ENCODE measurements around the gene ZNF202.

The ZNF202 gene

DNA sequence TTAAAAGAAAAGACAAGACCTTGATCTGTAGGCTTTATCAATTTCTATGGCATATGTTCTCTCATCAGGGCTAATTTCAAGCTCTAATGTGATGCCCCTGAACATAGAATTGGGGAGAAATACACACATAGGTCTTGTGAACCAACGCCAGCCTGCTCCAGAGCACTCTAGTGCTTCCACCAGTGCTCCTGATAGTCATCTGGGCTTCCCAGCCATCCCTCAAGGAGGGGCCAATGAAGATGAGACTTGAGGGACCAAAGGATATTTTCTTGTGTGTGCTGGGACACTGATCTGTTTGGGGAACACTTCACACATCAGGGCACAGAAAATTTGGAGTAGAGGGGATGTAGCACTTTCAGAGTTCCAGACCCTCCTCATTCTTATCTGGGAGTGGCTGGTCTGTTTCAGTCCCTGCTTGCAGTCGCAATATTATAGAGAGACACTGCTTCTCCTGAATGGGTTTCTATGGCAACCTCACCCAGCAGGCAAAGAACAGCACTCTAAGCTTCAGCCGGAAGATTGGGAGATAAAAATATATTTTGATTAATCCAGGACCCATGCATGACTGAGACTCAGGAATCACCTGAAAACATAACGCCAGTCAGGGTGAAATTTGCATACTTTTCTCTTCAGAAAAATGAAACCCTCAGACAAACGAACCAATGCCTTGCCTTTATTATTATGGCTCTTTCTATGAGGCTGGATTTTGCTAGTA is 58.6 kb downstream of the ZNF202 start:
- DNase-seq, result no peak

DNA sequence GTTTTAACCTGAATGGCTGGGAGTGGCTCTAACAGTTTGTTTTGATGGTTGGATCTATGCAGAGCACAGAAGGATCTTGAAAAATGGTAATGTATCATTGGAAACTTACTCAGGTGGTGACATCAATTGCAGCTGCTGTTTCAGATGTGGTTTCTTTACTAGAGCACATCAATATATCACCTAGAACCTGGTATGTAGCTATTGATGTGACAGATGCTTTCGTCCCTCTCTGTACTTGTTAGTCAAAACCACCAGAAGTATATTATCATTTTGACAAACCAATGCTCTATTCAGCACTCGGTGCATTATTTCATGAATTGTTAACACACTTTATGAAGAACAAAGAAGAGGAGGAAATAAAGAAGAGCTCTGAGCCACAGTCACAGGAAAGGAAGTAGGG is 60.4 kb downstream of the ZNF202 start:
- DNase-seq, result no peak

DNA sequence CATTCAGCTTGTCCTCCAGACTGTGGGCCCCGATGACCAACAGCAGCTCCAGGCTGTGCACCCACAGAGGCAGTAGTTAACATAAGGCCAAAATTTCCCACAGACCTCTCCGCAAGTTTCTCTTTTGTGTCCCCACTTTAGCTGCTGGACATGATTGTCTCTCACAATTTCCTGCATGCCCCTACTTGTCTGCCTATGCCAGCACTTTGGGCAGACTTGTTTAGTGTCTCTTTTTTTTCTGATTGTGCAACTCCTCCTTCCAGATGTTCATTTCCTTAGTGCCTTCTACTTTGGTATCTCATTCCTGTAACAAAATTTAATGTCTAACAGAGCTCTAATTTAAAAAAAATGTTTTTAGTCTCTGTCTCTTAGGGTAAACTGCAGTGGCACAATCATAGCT is 63.2 kb downstream of the ZNF202 start:
- DNase-seq, result no peak

DNA sequence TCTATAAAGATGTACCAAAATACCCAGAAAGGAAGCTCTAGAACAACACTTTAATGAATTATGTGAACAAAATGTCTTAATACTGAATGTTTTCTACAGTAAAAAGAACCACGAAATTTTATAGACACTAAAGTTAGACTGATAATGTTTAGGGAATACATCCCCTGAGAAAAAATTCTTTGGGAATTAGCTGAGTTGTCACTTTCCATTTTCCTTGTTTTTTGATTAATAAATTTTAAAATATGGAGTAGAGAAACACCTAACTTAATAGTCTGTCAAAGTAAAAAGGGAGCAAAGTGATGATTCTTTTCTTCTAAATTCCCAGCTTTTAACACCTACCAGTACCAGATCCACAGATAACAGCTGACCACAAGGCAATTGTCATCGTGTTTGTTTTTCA is 64.0 kb downstream of the ZNF202 start:
- no peak for DNase-seq

DNA sequence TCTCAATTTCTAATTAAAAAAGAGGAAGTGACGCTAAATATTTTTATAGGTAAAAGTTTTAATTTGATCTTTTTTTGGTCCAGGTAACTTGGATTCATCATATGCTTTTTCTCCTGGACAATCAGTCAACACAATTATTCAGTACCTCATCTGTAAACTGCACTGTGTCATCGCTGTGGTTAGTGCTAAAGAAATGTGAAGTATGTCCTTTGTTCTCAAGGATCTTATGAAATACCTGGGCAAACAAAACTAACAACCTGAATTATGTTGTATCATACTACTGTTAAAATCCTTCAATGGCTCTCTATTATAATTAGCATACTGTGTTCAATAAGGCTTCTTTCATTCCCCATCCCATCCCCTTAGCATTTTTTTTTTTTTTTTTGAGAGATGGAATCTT is 67.2 kb downstream of the ZNF202 start:
- no peak for DNase-seq
